ENCODE data around the gene MARCHF7. TPM values are rescaled to one million over a fixed set of nuclear protein-coding genes. Genes with fewer than 3 reads are reported as not detected.

MARCHF7 gene
- total RNA-seq, 2 donors from 2014 or later: 70.6 to 79.5 TPM

DNA sequence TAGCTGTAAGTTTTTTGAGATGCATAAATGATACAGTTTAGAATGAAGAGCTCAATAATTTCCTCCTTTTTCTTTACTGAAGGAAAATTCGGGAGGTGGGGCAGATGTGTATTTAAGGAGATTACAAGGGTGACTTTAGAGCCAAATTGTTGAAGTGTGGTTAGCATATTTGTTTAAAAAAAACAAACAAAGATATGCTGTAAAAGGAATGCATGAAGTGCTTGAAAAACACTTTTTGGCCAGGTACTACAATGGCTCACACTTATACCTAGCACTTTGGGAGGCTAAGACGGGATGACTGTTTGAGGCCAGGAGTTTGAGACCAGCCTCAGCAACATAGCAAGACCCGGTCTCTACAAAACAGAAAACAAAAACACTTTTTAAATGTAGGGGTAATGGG, 47.3 kb downstream of the MARCHF7 start:
- Histone ChIP-seq H3K4me1 (peaks cover 0 to 27% of the 10 kb centered on the region in 2 donors), H3K27ac (no peak overlapping the region)

DNA sequence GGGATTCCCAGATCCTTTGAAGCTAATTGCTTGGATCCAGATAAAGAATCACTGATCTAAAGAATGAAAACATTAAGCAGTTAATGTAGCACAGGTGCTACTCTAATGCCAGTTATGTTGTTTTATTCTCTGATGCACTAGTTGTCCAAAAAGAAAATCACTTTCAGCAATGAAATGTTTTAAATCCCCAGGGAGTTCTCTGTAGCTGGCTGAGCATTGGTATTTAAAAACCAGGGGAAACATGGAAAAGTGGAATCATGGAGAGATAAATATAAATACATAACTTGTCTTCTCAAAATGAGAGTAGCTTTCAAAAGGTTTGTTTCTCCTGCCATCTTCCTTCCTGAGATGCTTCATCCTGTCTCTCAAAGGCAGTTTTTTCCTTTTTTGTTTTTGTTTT, 48.0 kb downstream of the MARCHF7 start:
- Histone ChIP-seq H3K27me3 (no peaks in the 10 kb centered on the region), H3K36me3 (peaks cover 29% of the 10 kb centered on the region), H3K4me3 (no peak overlapping the region), H3K27ac (no peak overlapping the region), H3K9me3 (no peaks in the 10 kb centered on the region), H3K4me1 (peaks cover 0 to 21% of the 10 kb centered on the region in 2 donors)
- TF ChIP-seq, protein P1, sequence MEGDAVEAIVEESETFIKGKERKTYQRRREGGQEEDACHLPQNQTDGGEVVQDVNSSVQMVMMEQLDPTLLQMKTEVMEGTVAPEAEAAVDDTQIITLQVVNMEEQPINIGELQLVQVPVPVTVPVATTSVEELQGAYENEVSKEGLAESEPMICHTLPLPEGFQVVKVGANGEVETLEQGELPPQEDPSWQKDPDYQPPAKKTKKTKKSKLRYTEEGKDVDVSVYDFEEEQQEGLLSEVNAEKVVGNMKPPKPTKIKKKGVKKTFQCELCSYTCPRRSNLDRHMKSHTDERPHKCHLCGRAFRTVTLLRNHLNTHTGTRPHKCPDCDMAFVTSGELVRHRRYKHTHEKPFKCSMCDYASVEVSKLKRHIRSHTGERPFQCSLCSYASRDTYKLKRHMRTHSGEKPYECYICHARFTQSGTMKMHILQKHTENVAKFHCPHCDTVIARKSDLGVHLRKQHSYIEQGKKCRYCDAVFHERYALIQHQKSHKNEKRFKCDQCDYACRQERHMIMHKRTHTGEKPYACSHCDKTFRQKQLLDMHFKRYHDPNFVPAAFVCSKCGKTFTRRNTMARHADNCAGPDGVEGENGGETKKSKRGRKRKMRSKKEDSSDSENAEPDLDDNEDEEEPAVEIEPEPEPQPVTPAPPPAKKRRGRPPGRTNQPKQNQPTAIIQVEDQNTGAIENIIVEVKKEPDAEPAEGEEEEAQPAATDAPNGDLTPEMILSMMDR (IDR thresholded peaks at IDR 0.05): no peak
- no peak for DNase-seq (ENCODE audit: low spot score)

More for the DNA sequence above, 47.3 kb downstream of the MARCHF7 start:
- H3K36me3 ChIP-seq: peaks cover 29% of the 10 kb centered on the region
- DNase-seq (ENCODE audit: low spot score): no peak
- no peaks in the 10 kb centered on the region for H3K27me3 ChIP-seq
- TF ChIP-seq, protein P1 (IDR thresholded peaks at IDR 0.05): no peak
- no peaks in the 10 kb centered on the region for H3K9me3 ChIP-seq
- no peak overlapping the region for H3K4me3 ChIP-seq

DNA sequence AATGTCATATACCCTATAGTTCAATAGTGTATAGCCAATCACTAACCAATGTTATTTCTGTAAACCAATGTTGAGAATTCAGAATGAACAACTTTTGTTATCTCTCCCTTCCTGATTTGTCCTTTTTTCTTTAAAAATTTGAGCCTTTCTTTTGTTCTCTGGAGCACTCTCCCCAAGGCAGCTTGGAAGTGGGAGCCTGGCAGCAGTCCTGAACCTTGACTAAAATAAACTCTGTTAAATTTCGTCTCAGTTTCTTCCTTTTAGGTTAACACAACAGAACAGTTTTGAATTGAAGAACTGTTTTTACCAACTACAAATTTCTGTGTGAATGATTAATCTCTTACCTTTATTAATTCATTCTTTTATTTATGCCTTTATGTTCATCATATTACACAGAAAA, 49.8 kb downstream of the MARCHF7 start:
- Histone ChIP-seq H3K4me1 (peaks cover 0 to 18% of the 10 kb centered on the region in 2 donors), H3K27ac (no peak overlapping the region), H3K9me3 (no peaks in the 10 kb centered on the region), H3K4me3 (no peak overlapping the region), H3K36me3 (peaks cover 36% of the 10 kb centered on the region), H3K27me3 (no peaks in the 10 kb centered on the region)
- no peak for DNase-seq (ENCODE audit: low spot score)
- TF ChIP-seq, protein P1 (IDR thresholded peaks at IDR 0.05): no peak

Other genes starting within 250 kb of the MARCHF7 start
- 10 to 100 TPM; 40.2 to 47.1 TPM for gene BAZ2B, start 96.0 kb upstream of the MARCHF7 start, total RNA-seq
- gene CD302, start 85.7 kb downstream of the MARCHF7 start, total RNA-seq: 10 to 100 TPM; 27.3 to 28.7 TPM
- 1 to 10 TPM in 1 of 2 donors, under 1 TPM in 1; 0.70 to 1.2 TPM for gene LY75, start 192.2 kb downstream of the MARCHF7 start, total RNA-seq